Measurements from ENCODE around the gene ATF6. TPM values are rescaled to one million over a fixed set of nuclear protein-coding genes. Genes with fewer than 3 reads are reported as not detected.

The ATF6 gene
- total RNA-seq, 2 donors from 2014 or later, result 17.9 to 19.9 TPM

GRCh38 chr1:161950377-161950776, 184.3 kb downstream of the ATF6 start:
- Histone ChIP-seq H3K27ac (no peak overlapping the region), H3K27me3 (no peaks in the 10 kb centered on the region), H3K4me1 (peaks cover 0 to 18% of the 10 kb centered on the region in 2 donors), H3K4me3 (no peak overlapping the region), H3K36me3 (no peaks in the 10 kb centered on the region), H3K9me3 (no peaks in the 10 kb centered on the region)
- TF ChIP-seq CTCF (IDR thresholded peaks at IDR 0.05), result no peak
- DNase-seq (ENCODE audit: low spot score), result no peak

- no peaks in the 10 kb centered on the region for H3K27me3 ChIP-seq
- H3K27ac ChIP-seq, result no peak overlapping the region
- TF ChIP-seq CTCF (IDR thresholded peaks at IDR 0.05), result no peak
- H3K9me3 ChIP-seq, result no peaks in the 10 kb centered on the region
- H3K4me3 ChIP-seq, result no peak overlapping the region
- H3K4me1 ChIP-seq, result peaks cover 0 to 18% of the 10 kb centered on the region in 2 donors
- no peak for DNase-seq (ENCODE audit: low spot score)
- H3K36me3 ChIP-seq, result no peaks in the 10 kb centered on the region
Observed at GRCh38 chr1:161951646-161952045, 185.5 kb downstream of the ATF6 start.

GRCh38 chr1:161952607-161953172, 186.6 kb downstream of the ATF6 start:
- Histone ChIP-seq H3K27ac (no peak overlapping the region), H3K9me3 (no peaks in the 10 kb centered on the region), H3K4me1 (peaks cover 0 to 18% of the 10 kb centered on the region in 2 donors), H3K4me3 (no peak overlapping the region), H3K27me3 (no peaks in the 10 kb centered on the region), H3K36me3 (no peaks in the 10 kb centered on the region)
- DNase-seq (ENCODE audit: low spot score), result no peak
- TF ChIP-seq CTCF (IDR thresholded peaks at IDR 0.05), result no peak

GRCh38 chr1:161953256-161953920, 187.3 kb downstream of the ATF6 start:
- H3K4me3 ChIP-seq, result no peak overlapping the region
- no peaks in the 10 kb centered on the region for H3K9me3 ChIP-seq
- H3K4me1 ChIP-seq, result peaks cover 0 to 18% of the 10 kb centered on the region in 2 donors
- peaks cover 2% of the 10 kb centered on the region for H3K36me3 ChIP-seq
- H3K27ac ChIP-seq, result no peak overlapping the region
- TF ChIP-seq CTCF (IDR thresholded peaks at IDR 0.05), result no peak
- no peaks in the 10 kb centered on the region for H3K27me3 ChIP-seq
- no peak for DNase-seq (ENCODE audit: low spot score)

- H3K27ac ChIP-seq, result no peak overlapping the region
Observed at GRCh38 chr1:161954050-161954449, 187.9 kb downstream of the ATF6 start.

More at GRCh38 chr1:161954050-161954449, 187.9 kb downstream of the ATF6 start:
- DNase-seq (ENCODE audit: low spot score), result no peak
- Histone ChIP-seq H3K4me1 (peaks cover 0 to 17% of the 10 kb centered on the region in 2 donors), H3K4me3 (no peak overlapping the region), H3K36me3 (peaks cover 9% of the 10 kb centered on the region), H3K27me3 (no peaks in the 10 kb centered on the region), H3K9me3 (no peaks in the 10 kb centered on the region)
- no peak for TF ChIP-seq CTCF (IDR thresholded peaks at IDR 0.05)

Data from right atrium auricular region (tissue), 2 donors.